CD4-positive, alpha-beta T cell treated with Interleukin-6 for 4 hours (primary cell): ENCODE results near the gene DLX5.
"Not testable (repeated sequence)": the region's sequence is repeated elsewhere in the genome, so short reads cannot be mapped to it uniquely, and the experiment has no call there.

Source experiments
- DNase-seq: peaks from one replicate; pipeline ENCODE4 v3.0.0-alpha.2; 2020; ENCODE audit warnings: mixed read lengths

DLX5 gene

GRCh38 chr7:97024209-97025129 lies at the start of gene DLX5:
Gene DLX5 (minus strand): TSS chr7:97024831. CDS start chr7:97024623, 208 bp downstream.
- no peak for DNase-seq

DNA sequence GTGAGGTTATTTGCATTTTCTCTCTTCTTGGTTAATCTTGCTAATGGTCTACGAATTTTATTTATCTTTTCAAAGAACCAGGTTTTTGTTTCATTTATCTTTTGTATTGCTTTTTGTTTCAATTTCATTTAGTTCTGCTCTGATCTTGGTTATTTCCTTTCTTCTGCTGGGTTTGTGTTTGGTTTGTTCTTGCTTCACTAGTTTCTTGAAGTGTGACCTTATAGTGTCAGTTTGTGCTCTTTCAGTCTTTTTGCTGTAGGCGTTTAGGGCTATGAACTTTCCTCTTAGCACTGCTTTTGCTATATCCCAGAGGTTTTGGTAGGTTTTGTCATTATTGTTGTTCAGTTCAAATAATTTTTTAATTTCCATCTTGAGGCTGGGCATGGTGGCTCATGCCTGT lies 47.4 kb upstream of the DLX5 start:
- DNase-seq, result not testable (repeated sequence)

DNA sequence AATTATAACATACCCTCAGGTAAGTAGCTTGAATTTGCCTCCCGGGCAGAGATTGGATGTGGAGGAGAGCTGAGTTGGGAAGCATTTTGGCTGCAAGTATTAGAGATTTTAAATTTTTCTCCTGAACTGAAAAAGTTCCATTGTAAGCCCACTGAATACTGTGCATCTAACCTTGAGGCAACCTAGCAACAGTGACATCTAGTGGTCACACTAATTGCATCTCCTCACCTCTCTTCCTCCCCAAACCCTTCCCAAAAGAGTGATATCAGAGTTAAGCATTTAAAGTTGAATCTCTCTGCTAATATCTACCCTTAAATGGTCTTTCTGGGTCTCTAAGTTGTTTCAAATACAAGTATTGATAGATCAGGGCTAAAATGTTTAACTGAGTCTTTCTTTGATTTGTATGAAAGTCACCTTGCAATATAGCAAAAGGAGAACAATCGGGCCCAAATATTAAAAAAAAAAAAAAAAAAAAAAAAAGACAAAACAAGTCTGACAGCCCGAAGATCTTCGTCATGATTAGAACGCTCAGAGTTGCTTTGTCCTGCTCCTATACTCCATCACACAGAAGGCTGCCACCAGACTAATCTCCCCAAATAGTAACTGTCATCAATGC lies 40.4 kb upstream of the DLX5 start:
- DNase-seq, result peak; percentile 20

GRCh38 chr7:97064020-97064419 lies 39.4 kb upstream of the DLX5 start:
- DNase-seq, result no peak

DNA sequence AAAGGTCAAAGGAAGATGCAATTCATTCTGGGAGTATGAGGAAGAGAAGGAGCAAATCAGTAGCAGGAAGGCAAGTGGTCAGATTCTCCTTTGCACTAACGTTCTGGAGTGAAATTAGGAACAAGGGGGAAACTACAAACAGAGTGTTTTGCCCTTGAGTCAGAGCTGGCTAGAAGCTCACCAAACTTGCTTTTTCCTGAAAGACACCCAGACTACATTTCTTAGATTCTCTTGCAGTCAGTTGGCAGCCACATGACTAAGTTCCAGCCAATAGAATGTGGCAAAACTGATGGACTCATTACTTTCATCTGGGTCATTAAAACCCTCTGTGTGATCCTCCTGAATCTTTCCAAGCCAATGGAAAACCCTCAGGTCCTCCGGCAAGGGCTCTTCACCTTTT lies 18.6 kb upstream of the DLX5 start:
- DNase-seq, result no peak

DNA sequence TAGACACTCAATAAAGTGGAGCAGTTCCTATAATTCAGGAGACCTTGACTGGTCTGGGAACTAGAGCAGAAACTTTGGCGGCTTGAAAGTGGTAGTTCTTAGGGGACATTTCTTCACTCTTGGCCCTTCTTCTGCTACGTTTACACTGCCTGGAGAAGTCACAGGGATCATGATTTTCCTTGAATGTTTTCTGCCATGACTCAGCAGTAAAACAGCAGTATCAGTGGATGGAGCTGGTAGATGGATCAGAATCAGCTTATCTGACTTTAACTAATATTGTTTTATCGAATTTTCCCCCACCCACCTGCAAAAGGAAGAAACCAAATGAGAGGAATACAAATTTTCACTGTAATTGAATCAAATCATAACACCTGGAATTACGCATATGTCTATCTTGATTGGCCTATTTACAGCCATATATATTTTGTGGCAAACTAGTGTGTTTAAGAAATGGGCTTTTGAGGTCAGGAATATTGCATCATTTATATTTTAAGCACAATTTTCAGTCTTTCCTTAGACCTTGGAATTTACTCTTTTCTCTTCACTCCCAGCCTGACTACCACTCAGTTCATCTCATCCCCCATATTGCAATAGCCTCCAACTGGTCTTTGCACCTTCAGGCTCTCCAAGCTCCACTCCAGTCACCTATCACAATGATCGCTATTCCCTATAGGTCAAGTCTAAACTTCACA lies 14.9 kb upstream of the DLX5 start:
- DNase-seq, result no peak

- DNase-seq, result not testable (repeated sequence)
Measured at GRCh38 chr7:97034213-97034852, 9.7 kb upstream of the DLX5 start.

DNA sequence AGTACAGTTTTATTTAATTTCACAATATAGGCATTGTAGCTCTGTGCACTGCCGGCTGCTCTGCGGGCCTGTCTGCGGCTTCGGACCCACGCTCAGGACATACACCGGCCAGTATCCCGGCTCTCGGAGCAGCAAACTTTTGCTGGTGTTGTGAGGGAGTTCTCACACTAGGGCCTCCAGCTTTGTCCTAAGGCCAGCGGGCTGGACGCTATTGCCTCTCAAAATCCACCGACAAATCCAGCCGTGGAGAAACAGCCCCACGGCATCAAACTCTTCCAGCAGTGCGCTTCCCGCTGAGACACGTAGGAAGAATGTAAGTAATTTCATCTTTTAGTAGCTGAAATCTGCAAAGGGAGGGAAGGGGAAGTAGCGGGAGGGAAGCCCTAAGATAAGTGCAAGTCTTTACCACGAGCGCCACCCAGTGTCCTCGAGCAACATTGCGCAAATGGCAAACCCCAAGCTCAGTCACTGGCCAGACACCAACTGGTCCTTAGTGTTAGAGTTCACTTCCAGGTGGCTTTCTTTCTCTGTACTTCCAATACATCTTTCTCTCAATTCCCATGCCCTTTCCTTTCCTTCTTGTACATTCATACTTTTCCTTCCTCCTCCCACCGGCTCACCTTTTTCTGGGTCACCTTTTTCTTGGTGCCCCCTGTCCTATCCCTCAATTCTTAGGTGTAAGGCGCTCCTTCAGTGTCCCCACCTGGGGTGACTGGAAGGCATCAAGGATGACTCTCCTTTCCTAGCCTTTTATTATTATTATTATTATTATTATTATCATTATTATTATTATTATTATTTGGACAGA lies 3.0 kb upstream of the DLX5 start:
- peak; percentile 71 for DNase-seq

GRCh38 chr7:97026715-97027426 lies 2.2 kb upstream of the DLX5 start:
- no peak for DNase-seq

DNA sequence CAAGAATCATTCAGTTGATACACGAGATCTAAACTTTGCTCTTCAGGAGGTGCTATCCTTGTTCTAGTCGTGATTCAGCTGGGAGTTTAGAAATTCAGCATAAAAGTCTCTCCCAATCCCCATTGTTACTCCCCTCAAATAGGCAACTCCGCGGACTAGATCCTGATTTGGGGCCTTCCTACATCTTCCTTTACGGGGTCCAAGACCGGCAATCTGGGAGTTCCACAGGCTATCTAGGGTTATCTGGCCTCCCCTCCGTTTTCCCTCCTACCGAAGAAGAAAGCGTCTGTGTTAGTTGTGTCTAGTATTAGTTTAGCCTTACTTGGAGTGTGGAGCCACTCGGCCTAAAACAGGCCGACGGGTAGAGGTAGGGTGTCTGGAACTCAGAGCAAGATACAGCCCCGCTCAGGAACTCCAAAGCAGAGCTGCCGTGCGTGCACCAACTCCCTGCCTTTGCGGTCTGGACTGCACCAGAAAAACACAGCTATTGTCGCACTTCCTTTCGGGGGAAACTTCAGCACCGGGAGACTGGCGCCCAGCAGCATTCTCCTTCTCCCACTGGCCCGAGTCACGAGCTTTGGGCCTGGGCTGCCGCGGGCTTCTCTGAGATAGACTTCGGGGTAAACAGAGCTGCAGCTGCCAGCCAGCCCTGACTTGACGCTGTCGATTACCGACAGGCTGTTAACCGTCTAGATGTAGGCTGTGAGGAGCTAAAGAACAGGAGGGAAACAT lies 1.5 kb upstream of the DLX5 start:
- DNase-seq, result no peak

GRCh38 chr7:97025130-97025499 lies 484 bp upstream of the DLX5 start:
- DNase-seq, result no peak

GRCh38 chr7:97022491-97023306 lies 1.9 kb downstream of the DLX5 start:
- DNase-seq, result no peak

GRCh38 chr7:97021747-97022490 lies 2.7 kb downstream of the DLX5 start:
- no peak for DNase-seq

- DNase-seq, result no peak
Measured at GRCh38 chr7:97020996-97021746, 3.5 kb downstream of the DLX5 start.

DNA sequence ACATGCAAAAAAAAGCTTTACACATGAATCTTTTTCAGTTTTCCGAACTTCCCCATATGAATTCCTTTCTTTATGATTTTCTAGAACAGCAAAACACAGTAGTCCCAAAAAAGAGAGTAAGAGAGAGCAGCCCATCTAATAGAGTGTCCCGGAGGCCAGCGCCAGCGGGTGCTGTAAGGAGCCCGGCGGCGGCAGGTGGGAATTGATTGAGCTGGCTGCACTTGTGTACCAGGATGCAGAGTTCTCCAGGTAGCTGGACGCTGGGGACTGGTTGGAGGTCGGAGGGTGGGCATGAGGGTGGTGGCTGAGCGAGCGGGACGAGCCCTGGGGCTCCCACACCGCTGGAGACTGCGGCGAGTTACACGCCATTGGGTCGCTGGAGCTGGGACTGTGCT lies 4.0 kb downstream of the DLX5 start:
- DNase-seq, result no peak

- DNase-seq, result no peak
Measured at GRCh38 chr7:97019710-97020225, 4.9 kb downstream of the DLX5 start.

DNA sequence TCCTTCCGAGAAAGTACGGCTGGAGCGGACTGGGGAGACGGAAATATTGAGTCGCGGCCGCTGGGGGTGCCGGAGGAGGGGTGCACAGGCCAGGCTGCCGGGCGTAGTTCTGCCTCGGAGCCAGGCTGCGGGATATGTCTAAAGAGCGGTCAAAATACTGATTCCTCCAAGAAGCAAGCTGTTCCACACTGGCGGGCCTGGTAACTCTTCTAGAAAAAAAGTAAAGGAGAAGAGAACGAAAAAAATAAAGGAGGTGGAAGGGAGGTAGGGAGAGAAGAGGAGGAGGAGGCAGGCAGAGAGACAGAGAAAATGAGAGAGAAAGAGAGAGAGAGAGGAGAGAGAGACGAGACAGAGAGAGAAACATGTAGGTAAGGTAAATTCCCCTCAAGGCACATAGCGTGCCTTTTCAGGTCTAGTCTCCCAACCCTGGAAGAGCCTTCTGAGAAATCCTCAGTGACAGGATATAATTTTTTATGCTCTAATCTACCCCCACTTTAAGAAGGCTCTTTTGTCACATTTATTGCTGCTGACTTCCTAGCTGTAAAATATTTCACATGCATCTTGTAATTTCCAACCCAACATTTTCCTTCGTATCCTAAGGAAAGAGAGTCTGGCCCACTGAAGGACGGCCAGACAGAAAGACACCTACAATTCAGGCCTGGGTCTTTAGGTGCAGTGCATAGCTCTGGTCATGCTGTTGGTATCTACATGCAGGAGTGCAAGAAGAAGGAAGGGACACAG lies 5.7 kb downstream of the DLX5 start:
- DNase-seq, result no peak
